Myocyte (in vitro differentiated cells): Measurements from ENCODE around the gene SEMA3G. TPM values are rescaled to one million over a fixed set of nuclear protein-coding genes. Genes with fewer than 3 reads are reported as not detected.

Experiments used
- DNase-seq: peaks from one replicate; pipeline ENCODE4 v3.0.0-alpha.2; 2012; ENCODE audit warnings: low read depth
- total RNA-seq: library from RNA; depleted of rRNA; stranded (reverse); fragments of >200 nt; gene quantifications from 2 replicates; pipeline ENCODE4 v1.2.3, GENCODE V29; 2014

Gene SEMA3G
- total RNA-seq, 1 donor from 2014 or later, result 1.9 TPM

DNA sequence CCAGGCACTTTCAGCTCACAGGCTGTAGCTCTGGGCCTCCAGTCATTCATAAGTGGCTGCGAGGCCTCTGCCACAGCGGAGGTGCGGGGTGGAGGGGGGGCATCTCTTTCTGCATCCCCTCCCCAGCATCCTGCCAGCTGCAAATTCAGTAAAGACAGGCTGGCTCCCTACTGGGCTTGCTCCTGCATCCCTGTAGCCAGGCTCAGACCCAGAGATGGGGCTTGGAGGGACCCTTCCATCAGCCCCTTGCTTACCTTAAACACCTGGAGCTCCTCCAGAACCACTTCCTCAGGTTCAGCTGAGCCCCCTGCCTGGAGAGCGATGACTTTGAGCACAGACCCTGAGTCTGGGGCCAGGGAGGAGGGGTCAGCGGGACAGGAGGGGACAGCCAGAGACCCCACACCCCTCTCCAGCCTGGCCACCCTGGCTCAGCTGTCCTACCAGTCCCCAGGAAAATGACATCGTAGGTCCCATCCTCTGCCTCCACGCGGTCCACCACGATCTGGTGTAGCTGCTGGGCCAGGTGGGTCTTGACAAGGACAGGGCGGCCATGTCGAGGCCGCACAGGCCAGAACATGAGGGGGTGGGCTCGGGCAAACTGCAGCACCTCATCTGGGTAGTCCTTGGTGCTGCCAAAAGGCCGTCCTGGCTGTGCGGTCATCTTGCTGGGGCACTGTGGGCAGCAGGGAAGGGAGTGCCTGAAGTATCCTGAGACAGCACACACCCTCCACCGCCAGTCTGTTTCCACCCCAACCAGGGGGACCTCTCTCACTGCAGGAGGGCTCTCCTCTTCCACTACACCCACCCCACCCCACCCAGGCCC lies 5.3 kb downstream of the SEMA3G start:
- DNase-seq, result no peak

- DNase-seq, result no peak
Measured at GRCh38 chr3:52438579-52439425, 6.1 kb downstream of the SEMA3G start.

DNA sequence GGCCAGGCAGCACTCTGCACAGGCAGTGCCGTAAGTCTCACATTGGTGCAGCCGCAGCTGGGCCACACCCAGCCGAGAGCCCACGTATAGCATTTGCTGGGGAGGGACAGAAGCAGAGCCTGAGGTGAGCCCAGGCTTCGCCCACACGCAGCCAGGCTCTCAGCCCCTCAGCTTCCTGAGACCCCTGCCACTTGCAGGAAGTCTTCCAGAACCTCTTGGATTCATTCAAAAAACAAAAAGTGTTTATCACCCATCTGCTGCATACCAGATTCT lies 6.9 kb downstream of the SEMA3G start:
- DNase-seq, result no peak

GRCh38 chr3:52437326-52438103 lies 7.4 kb downstream of the SEMA3G start:
- DNase-seq, result no peak

DNA sequence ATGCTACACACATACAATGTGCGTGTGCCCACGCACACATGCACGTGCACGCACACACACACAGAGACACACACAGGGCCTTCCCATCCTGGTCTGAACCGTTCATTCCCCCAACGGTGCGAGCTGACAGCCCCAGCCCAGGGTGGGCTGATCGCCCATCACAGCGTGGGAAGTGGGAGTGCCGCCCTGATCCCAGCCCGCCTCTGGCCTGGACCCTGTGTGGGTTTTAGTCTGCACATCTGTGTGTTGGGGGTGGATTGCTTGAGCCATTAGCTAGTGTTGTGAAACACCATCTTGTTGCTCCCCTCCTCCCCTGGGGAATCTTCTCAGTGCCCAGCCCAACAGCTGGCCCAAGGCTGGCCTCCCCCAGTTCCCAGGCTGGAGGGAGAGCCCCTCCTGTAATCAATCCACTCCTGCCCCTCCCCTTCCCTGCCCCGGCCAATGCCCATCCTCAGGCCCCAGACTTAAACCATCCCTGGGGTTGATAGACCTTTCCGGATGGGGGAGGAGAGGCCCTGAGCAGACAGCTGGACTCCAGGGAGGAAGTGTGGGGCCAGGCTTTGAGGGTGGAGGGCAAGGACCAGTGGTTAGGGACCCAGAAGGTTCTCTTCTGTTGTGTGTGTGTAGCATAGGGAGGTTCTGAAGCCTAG lies 8.3 kb downstream of the SEMA3G start:
- peak; percentile 83 for DNase-seq

DNA sequence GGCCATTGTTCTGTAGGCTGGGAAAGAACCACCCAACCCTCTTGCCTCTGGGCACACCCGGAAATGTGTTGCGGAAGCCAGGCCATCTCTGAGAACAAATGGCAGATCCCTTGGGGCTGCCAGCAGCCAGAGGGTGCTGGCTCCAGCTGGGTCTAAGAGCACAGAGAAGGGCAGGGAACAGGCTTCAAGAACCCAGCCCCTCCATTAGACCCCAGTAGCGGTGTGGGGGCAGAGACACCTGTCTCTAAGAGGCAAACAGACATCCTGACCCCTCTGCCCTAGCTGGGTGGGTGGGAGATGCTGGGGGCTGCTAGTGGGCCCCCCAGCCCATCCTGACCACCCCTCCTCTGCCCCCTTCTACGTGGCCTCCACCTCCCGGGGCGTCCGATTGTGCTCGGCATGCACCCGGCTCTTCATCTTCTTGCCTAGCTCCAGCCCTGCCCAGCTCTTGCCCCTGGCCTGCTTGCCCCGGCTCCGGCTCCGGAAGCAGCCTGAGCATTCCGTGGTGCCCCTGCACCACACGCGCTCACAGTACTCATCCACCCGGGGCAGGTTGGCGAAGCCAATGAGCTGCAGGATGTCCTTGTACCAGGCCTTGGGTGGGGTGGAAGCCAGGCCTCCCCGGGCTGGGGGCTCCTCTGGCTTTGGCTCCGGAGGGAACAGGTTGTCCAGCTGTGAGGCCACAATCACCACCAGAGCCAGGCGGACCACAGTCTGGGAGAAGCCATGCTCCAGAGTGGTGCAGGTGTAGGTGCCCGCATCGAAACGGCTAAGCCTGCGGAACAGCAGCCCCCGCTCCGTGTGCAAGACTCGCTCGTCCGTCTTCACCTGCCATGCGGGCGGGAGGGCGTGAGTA lies 9.4 kb downstream of the SEMA3G start:
- no peak for DNase-seq

DNA sequence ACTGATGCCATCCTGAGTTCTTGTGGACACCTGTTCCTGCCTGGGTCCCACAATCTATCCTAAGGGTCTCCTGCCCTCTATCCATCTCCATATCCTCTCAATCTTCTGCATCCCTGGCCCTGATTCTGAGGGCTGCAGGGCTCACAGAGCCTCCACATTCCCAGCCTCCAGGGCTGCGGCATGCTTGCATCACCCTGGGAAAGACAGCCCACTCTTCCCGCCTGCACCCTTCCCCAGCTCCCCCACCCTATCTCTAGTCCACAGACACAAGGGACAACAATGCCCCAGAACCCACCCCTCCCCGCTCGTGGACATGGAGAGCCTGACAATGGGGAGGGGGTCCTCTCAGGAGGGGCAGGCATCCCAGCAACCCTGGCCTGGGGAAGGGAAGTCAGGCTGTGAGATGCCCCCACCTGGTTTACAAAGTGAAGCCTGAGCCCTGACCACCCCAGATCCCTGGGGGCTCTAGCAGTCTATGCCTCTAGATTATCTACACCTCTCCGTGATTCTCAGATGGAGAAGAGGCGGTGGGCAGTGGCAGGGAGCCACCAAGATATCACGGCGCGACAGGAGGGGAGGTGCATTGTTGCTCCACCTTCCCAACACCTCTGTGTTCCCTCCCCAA lies 10.3 kb downstream of the SEMA3G start:
- no peak for DNase-seq

DNA sequence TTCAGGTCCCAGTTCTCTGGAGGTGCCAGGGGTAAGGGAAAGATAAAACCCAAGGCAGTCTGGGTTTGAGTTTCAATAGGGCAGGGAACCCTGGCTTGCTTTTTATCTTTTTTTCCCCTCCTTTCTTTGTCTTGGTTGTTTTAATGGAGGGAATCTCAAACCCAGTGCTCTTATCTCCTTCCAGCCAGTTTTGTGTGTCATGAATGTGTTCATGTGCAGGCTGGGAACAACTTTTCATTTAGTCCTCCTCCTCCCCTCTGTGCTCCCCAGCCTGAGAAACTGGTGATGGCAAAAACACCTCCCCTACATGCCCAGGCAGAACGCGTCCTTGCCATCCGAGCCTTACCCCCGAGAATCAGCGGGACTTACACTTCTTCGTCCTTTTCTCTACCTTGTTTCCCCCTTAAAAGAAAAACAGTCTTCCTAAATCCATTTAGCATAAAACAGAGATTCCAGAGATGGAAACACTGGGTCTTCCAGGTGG lies 10.9 kb downstream of the SEMA3G start:
- no peak for DNase-seq

DNA sequence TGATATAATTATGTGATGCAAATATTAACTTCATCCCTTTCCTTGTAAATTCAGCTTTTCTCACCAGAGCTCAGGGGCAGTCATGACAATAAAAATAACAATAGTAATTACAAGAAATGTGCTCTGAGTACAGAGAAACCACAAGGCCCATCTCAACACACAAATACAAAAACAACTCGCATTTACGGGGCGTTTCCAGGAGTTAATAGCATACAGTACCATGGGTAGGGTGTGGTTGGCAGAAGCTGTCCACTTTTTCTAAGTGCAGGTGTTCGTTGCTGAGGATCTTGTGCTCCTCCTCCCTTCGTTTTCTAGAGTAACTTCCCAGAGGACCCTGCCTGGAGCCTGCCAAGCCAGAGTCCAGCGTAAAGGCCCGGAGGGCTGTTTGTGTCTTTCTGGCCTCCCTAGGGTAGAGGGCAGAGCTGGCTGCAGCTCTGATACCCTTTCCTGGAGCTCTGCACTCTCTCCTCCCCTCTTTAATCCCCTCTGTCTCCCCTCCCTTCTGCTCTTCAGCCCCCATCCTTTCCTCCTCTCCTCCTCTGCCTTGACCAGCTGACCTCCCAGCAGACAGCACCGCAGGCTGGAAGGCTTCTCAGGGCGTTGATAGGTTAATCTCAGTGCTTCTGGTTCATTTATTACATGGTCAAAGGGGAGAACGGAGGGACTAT lies 11.4 kb downstream of the SEMA3G start:
- DNase-seq, result no peak

GRCh38 chr3:52432691-52433141 lies 12.2 kb downstream of the SEMA3G start:
- DNase-seq, result peak; percentile 64

- no peak for DNase-seq
Measured at GRCh38 chr3:52432225-52432624, 12.7 kb downstream of the SEMA3G start.

DNA sequence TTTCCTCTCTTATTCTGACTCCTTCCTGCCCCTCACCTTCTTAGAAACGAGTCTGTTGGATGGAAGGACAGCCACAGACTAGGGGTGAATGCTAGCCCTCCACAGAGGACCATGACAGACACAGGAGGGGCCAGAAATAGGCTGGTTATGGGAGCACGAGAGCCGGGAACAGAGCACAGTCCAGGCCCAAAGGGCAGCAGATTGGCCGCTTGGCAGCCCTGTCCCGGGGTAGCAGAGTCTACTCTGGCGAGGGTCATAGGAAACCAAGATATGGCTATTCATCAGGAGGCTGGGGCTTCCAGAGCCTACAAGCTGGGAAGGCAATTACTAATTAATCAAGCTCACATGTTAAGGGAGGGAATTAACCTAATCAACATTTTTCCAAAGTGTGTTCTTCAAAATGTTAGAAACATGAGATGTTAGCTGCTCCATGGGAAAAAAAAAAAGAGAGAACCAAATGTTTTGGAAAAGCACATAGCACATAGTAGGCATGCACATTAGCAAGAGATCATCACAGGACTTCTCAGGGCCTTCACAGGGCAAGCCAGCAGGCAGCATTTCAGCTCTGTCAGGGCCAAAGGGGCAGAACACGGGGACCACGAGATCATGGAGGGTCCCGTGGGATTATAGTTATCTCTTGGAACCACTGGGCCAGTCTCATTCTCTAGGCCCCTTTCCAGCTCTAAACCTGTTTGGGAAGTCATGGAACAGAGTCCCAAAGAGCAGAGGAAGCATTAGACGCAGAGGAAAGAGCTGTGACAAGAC lies 13.3 kb downstream of the SEMA3G start:
- no peak for DNase-seq

- no peak for DNase-seq
Measured at GRCh38 chr3:52430416-52430810, 14.5 kb downstream of the SEMA3G start.

DNA sequence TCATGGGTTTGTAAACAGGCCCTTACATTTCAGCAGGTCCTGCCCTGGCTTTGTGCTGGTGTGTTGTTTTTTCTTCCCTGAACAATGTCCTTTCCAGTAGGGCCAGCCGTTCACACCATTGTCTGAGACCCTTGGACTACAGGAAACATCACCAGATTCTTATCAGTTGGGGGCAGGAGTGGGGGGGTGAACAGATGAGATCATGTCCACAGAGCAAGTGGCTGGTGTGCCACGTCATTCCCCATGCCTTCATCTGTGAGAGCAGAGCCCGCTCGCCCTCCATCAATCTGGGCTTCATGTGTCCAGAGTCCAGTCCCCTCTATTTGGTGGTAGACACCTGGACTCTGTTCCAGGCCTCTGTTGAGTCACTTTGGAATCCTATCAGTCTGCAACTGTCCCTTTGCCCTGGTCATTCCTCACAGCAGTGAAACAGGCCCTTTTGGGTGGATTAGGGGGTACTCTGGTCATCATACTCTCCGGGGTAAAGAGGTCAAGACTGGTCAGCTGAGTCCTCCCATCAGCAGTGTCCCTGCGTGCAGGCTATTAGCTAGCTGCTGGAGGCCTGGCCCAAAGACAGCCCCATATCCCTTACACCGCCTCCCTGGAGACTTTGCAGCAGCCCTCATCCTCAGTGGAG lies 15.0 kb downstream of the SEMA3G start:
- DNase-seq, result no peak

- DNase-seq, result no peak
Measured at GRCh38 chr3:52429031-52429430, 15.9 kb downstream of the SEMA3G start.

GRCh38 chr3:52428151-52429005 lies 16.5 kb downstream of the SEMA3G start:
- DNase-seq, result peak; percentile 79

GRCh38 chr3:52423173-52423572 lies 21.7 kb downstream of the SEMA3G start:
- DNase-seq, result no peak
